AG08395 (cell line): ENCODE measurements around the gene RNASE8.
"Not testable (repeated sequence)": the region's sequence is repeated elsewhere in the genome, so short reads cannot be mapped to it uniquely, and the experiment has no call there.

Experiments
- DNase-seq: peaks from one replicate; pipeline ENCODE4 v3.0.0; 2012; ENCODE audit warnings: mixed read lengths, low spot score

Gene RNASE8

GRCh38 chr14:21030531-21030930 is 27.1 kb upstream of the RNASE8 start:
- no peak for DNase-seq

DNA sequence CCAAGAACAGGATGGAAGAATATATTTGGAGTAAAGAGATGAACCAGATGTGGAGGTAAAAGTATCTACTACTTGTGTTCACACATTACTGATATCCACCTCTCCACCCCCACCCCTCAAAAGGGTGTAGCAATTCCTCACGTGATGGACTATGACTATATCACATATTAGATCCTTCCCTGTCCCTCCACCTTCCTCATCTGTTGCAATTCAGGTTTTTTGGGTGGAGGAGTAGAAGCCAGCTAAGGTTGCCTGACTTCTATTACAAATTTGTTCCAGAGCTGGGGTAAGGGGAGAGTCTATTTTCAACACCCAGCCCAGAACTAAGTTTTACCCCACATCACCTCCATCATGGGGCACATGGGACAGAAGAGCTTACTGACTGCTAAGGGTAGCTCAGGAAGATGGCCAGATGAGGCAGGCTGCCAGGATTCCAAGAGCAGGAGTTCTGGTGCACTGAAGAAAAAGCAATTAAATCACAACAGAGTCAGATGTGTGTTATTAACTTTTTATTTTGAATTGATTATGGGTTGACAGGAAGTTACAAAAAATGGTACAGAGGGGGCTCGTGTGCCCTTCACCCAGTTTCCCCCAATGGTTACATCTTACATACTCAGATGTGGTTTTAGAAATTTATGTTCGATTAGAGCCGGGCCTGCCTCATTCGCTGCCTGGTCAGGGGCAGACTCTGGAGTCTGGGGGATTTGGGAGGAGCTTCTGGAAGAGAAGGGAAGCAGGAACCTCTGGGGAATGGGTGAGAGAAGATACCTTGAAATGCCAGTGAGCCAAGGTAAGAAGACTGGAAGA is 25.1 kb upstream of the RNASE8 start:
- no peak for DNase-seq

DNA sequence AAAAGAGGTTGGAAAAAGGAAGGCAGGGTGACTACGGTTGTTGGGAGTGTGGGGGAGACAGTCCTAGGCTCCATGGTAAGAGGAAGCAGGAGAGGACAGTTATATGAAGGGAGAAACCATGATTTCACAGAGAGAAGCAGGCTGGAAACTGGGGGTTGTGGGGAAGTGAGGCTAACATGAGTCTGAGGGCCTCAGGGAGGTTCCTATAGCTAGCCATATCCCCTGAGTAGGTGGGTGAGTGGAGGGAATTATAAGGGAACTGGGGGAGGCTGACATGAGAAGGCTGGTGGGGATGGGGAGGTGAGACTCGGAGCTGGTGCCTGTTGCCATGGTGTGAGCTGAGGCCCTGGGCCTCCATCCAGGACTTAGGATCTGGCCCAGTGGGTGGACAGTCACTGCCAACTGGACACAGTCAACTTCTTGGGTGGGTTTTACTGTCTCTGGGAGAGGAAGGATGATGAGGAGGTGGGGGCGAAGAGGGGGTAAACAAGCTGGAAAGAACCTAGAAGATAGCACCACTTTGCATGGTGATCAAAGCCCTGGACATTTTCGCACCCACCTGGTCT is 24.4 kb upstream of the RNASE8 start:
- DNase-seq: no peak

DNA sequence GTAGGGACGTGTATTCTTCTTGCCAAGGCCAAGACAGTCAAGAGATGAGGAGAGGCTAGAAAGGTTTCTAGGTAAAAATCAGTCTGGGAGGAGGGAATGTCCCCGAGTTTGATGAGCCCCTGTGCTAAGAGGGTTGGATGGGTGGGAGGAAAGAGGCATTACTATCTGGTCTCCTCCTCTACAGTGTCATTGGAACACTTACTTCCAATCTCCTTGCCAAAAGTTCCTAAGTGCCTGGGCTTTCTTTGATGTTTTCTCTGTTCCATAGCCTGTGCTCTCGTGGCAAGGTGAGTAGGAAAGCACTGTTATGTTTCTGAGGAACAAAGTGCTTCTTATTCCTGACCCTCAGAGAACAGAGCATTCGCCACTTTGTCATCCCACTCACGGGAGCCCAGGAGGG is 22.9 kb upstream of the RNASE8 start, which contains the start of gene RNASE13:
TSS of gene RNASE13 (minus strand) at position 101 of the 400 bp plus-strand sequence. CDS start 519 bp downstream, outside the sequence.
- no peak for DNase-seq

DNA sequence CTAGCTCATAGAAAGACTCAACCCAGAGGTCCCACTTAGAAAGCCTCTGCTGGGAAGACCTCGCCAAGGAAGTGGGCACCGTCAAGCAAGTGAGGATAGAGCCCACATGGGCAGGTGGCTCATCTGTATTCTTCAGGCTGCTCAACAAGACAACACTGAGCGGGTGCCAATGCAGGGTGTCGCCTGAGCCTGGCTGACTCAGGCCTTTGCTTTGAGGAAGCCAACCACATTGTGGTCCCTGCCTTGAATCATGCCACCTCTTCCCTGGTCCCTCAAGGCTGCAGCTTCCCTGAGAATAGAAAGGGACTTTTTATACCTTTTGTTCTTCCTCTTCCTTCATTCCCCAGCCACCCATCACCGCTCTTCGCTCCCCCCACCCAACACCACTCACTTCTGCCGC is 20.9 kb upstream of the RNASE8 start:
- DNase-seq: peak; percentile 20

GRCh38 chr14:21037156-21037555 is 20.5 kb upstream of the RNASE8 start:
- DNase-seq: no peak

GRCh38 chr14:21038441-21039422 is 18.9 kb upstream of the RNASE8 start:
- peak; percentile 62 for DNase-seq

DNA sequence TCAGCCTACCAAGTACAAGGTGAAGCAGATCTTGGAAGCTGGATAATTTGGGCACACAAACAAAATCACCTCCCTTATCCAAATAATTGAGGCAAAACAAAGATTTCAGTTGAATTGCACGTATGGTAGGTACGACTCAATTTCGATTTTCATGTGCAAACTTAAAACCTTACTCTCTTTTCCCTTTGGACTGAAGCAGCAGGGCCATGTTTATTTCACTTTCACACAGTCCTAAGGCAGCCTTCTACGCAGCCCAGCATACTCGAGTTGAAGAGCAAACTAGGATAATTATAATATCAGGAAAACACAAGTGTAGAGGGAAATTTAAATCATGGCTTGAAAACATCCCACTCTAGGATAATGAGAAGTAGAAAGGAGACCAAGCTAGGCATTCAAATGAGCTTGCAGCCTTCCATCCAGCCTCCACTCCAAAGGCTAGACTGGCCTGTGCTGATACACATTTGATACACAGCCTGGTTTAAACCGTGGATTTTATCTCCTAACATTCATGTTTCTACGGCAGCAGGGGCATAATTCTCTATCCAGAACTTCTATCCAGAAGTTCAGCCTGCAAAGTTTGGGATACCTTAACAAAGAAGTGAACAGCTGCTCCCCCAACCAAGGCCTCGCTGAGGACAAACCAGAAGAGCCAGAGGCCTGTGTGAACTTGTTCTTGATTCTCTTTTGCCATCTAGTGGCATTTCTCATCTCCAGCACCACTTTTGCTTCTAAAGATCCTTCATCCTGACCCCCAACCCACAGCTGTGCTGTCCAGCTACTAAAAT is 17.8 kb upstream of the RNASE8 start:
- DNase-seq: peak; percentile 76

GRCh38 chr14:21040370-21040925 is 17.2 kb upstream of the RNASE8 start:
- DNase-seq: no peak

DNA sequence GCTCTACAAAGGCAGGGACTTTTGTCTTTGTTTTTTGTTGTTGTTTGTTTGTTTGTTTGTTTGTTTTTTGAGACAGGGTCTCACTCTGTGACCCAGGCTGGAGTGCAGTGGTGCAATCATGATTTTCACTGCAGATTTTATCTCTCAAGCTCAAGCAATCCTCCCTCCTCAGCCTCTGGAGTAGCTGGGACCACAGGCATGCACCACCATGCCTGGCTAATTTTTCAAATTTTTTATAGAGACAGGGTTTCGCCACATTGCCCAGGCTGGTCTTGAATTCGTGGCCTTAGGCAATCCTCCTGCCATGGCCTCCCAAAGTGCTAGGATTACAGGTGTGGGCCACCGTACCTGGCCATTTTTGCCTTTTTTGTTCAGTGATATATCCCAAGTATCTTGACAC is 16.7 kb upstream of the RNASE8 start:
- DNase-seq: not testable (repeated sequence)

DNA sequence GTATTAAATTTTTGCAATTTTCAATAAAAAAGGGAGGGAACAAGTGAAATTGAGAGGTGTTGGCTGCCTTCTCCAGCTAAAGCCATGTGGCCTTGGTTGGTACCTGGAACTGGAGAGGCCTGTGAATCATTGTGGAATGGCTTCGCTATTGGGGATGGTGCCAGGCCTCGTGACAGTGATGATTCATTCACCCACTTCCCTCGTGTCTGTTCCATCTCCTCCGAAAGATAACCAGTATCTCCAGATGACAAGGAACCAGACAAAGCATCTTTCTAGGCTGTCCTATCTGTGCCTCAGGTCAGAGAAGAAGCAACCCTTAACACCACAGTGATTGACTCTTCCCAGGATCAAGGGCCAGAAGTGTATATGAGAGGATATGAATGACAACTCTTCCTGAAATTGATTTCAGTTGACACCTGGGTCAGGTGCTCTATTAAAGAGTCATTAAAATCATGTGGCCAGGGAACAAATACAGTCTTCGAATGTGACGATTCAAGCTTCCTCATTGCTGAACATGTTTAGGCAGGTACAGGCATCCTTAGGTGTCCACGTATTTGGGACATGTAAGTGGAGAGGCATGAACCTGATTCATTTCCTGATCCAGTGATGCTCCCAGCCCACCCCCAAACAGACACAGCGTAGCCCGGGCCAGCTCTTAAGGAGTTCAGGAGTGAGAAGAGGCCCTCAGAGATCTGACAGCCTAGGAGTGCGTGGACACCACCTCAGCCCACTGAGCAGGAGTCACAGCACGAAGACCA is 15.8 kb upstream of the RNASE8 start, which contains the start of gene RNASE7:
TSS of gene RNASE7 (plus strand) at position 687 of the 758 bp plus-strand sequence. CDS start 631 bp downstream, outside the sequence.
- peak; percentile 64 for DNase-seq

GRCh38 chr14:21042918-21043317 is 14.7 kb upstream of the RNASE8 start:
- DNase-seq: peak; percentile 15

DNA sequence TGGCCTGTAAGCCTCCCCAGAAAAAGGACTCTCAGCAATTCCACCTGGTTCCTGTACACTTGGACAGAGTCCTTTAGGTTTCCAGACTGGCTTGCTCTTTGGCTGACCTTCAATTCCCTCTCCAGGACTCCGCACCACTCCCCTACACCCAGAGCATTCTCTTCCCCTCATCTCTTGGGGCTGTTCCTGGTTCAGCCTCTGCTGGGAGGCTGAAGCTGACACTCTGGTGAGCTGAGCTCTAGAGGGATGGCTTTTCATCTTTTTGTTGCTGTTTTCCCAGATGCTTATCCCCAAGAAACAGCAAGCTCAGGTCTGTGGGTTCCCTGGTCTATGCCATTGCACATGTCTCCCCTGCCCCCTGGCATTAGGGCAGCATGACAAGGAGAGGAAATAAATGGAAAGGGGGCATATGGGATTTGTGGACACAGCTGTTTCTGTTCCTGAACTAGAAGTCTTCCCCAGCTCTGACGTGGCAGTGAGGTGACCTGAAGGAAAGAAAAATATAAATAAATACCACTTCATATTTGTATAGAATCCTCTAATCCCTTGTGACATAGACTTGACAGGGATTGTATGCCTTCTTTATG is 14.1 kb upstream of the RNASE8 start:
- no peak for DNase-seq

- no peak for DNase-seq
These were observed 13.5 kb upstream of the RNASE8 start for GRCh38 chr14:21043974-21044618.

DNA sequence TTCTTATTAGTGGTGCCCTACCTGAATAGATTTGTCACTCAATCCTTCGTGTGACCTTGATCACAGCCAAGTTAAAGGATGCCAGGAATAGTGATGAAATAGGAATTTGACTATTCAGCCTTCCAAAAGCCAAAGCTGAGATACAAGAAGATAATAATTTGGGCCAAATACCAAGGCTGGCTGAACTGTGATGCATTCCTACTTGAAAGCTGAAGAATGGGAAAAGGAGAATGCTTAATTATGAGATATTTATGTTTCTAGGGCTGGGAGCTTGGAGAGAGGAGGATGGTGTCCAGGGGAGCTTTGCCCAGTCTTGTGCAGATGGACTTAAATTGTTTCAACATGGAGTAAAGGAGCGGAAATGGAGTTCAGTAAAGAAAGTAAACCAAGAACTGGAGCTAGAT is 10.2 kb upstream of the RNASE8 start:
- DNase-seq: peak; percentile 70

DNA sequence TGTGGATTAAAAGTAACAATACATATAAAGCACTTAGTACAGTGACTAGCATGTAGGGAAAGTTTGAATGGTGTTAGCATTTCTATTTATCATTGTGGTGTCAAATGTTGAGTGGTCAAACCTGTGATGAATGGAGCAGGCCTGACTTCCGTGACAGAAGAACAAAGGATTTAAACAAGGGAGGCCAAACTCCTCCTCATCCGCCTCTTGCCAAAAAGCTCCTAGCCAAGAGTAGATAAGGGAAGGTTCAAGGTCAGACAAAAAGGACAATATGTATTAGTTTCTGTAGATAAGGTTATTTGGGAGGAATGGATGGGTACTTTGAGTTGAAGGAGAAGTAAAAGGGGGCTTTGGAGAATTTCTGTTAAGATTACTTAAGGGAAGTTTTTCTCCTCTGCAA is 9.0 kb upstream of the RNASE8 start:
- DNase-seq: no peak

DNA sequence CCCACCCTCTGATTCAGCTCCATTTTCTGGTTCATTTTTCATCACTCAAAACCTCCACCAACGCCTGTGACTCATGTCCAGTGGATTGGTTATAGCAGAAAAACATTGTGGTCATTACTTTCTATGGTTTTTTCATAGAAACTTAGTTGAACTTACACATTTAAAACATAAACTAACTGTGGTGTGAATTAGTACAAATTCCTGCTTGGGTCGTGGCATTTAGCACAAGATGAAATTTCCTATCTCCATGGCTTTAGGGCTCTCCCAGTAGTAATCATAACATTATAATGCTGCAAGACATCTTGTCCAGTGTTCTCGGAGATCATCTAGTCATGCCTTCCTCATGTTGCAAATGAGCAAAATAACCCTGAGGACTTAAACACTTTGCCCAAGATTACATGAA is 8.3 kb upstream of the RNASE8 start:
- DNase-seq: peak; percentile 37

- DNase-seq: no peak
These were observed 7.0 kb upstream of the RNASE8 start for GRCh38 chr14:21050597-21050996.
